B cell (primary cell): ENCODE measurements around the gene SPACA6. TPM values are rescaled to one million over a fixed set of nuclear protein-coding genes. Genes with fewer than 3 reads are reported as not detected.

Experiments used
- ATAC-seq: fragments of 200-7000 bp; cut with Tn5 transposase; one replicate; pipeline ENCODE4 v1.10.0; 2021; ENCODE audit warnings: low read depth, mild to moderate bottlenecking, moderate number of reproducible peaks, moderate library complexity
- CTCF ChIA-PET: fragments of 350-600 bp; sonication (Branson Sonifier 250); formaldehyde crosslinking; loops from one replicate; lab custom pipeline; 2021; ENCODE audit warnings: antibody characterized with exemption, inconsistent platforms; lab: Charles Lee
- POLR2A ChIA-PET: fragments of 350-600 bp; sonication (Branson Sonifier 250); formaldehyde crosslinking; loops from one replicate; lab custom pipeline; 2021; ENCODE audit warnings: antibody characterized with exemption; lab: Charles Lee
- DNase-seq: peaks from one replicate; pipeline ENCODE4 v3.0.0; 2013
- H2AFZ ChIP-seq: 2 replicates; pipeline ENCODE4 v1.6.1; 2012; ENCODE audit warnings: mild to moderate bottlenecking, low read depth, low read length; ENCODE audit not compliant: insufficient read depth, poor library complexity, severe bottlenecking
- H3K27ac ChIP-seq, 2 donors: 1 replicate in 1 of 2; 2 replicates in 1 of 2; pipeline ENCODE4 v1.5.1; 2012 to 2013; ENCODE audit warnings: low read length in 2 of 2, mild to moderate bottlenecking in 2 of 2, moderate library complexity in 1 of 2
- H3K27me3 ChIP-seq, 4 experiments: fragments of 200-600 bp in 1 of 4; sonication (generic) in 1 of 4; replicated peaks in 1 of 4; 1 replicate in 2 of 4; 2 replicates in 2 of 4; pipeline versions ENCODE4 v1.6.1 to v1.7.0; 2013 to 2016; ENCODE audit warnings: low read length in 3 of 4, mild to moderate bottlenecking in 2 of 4, mixed read lengths in 1 of 4, moderate library complexity in 1 of 4; ENCODE audit not compliant: insufficient read depth in 4 of 4, control insufficient read depth in 3 of 4; ENCODE audit errors: control extremely low read depth in 1 of 4
- H3K36me3 ChIP-seq, 2 experiments: replicated peaks in 1 of 2; 1 replicate in 1 of 2; 2 replicates in 1 of 2; pipeline versions ENCODE4 v1.6.1 to v1.7.1; 2013; ENCODE audit warnings: low read length in 1 of 2; ENCODE audit not compliant: insufficient read depth in 2 of 2, control insufficient read depth in 1 of 2; ENCODE audit errors: control extremely low read depth in 1 of 2, extremely low read depth in 1 of 2
- H3K4me1 ChIP-seq, 2 donors: fragments of 200-600 bp in 1 of 2; sonication (generic) in 1 of 2; 1 replicate in 1 of 2; 2 replicates in 1 of 2; pipeline versions ENCODE4 v1.5.1 to v1.6.1; 2013 to 2017; ENCODE audit warnings: low read length in 2 of 2; ENCODE audit not compliant: control insufficient read depth in 2 of 2, insufficient read depth in 2 of 2
- H3K4me2 ChIP-seq: replicated peaks from 2 replicates; pipeline ENCODE3; 2012; ENCODE audit warnings: mild to moderate bottlenecking, low read depth, low read length; ENCODE audit not compliant: poor library complexity, severe bottlenecking
- H3K4me3 ChIP-seq, 5 experiments: fragments of 200-600 bp in 1 of 5; sonication (generic) in 1 of 5; 1 replicate in 3 of 5; 2 replicates in 2 of 5; pipeline versions ENCODE4 v1.5.1 to v1.7.0; 2011 to 2016; ENCODE audit warnings: low read length in 4 of 5, mild to moderate bottlenecking in 4 of 5, low read depth in 2 of 5, control low read depth in 1 of 5, moderate library complexity in 1 of 5; ENCODE audit not compliant: insufficient read depth in 1 of 5; ENCODE audit errors: control extremely low read depth in 1 of 5, extremely low read depth in 1 of 5
- H3K79me2 ChIP-seq: fragments of 200-600 bp; sonication (generic); one replicate; pipeline ENCODE4 v1.6.0; 2016; ENCODE audit warnings: low read length; ENCODE audit not compliant: control insufficient read depth, insufficient read depth
- H3K9ac ChIP-seq: fragments of 200-600 bp; sonication (generic); 2 replicates; pipeline ENCODE4 v1.6.1; 2017; ENCODE audit warnings: mild to moderate bottlenecking, low read length, moderate library complexity
- H3K9me3 ChIP-seq, 3 donors: one replicate each; pipeline versions ENCODE4 v1.6.1 to v1.7.1; 2013; ENCODE audit warnings: low read length in 2 of 3; ENCODE audit not compliant: control insufficient read depth in 2 of 3, insufficient read depth in 1 of 3; ENCODE audit errors: control extremely low read depth in 1 of 3
- H4K20me1 ChIP-seq: 2 replicates; pipeline ENCODE4 v1.6.0; 2012; ENCODE audit warnings: mild to moderate bottlenecking, low read length; ENCODE audit not compliant: insufficient read depth, control insufficient read depth, poor library complexity, severe bottlenecking
- H3K27ac Mint-ChIP-seq: one replicate; pipeline ENCODE4 v1.8.0; 2021; ENCODE audit warnings: mixed read lengths
- H3K27me3 Mint-ChIP-seq: one replicate; pipeline ENCODE4 v1.8.0; 2021; ENCODE audit warnings: mixed read lengths
- H3K4me1 Mint-ChIP-seq: one replicate; pipeline ENCODE4 v1.8.0; 2021; ENCODE audit warnings: mixed read lengths
- H3K4me3 Mint-ChIP-seq: one replicate; pipeline ENCODE4 v1.8.0; 2021; ENCODE audit warnings: mixed read lengths
- H3K9me3 Mint-ChIP-seq: one replicate; pipeline ENCODE4 v1.8.0; 2022; ENCODE audit warnings: mixed read lengths; ENCODE audit not compliant: insufficient read depth
- CTCF ChIP-seq: fragments of 200-600 bp; IDR thresholded peaks from one replicate; pipeline ENCODE4 v1.8.0; 2022; ENCODE audit warnings: antibody characterized with exemption, mild to moderate bottlenecking
- EZH2 ChIP-seq: IDR thresholded peaks from 2 replicates; pipeline ENCODE4 v1.6.1; 2012; ENCODE audit warnings: borderline replicate concordance, low read depth, mild to moderate bottlenecking, moderate library complexity, low read length; ENCODE audit not compliant: insufficient read depth, poor library complexity, severe bottlenecking
- WGBS: methylation state at CpG from one replicate; pipeline ENCODE4 v1.1.5; 2013; ENCODE audit warnings: missing lambda C conversion rate; ENCODE audit not compliant: insufficient coverage; 5-methylcytosine and 5-hydroxymethylcytosine counted together
- intact Hi-C: fragments of 100-400 bp; cut with micrococcal nuclease; formaldehyde crosslinking; loops from one replicate; pipeline ENCODE4 v1.10.0; 2022
- polyA plus RNA-seq: library from polyadenylated mRNA; depleted of rRNA; stranded (reverse); fragments of >200 nt; gene quantifications from 2 replicates; pipeline ENCODE4 v1.2.3, GENCODE V29; 2012
- total RNA-seq, 2 donors: library from RNA; stranded (reverse); fragments of 120-200 nt in 1 of 2; gene quantifications; 1 replicate in 1 of 2; 2 replicates in 1 of 2; pipeline versions ENCODE4 v1.2.3 to v1.2.4, GENCODE V29; 2013 to 2022

SPACA6 gene
- total and polyA plus RNA-seq, 2 donors (not counting 1 experiment from before 2014, with no cell fraction given), result 3.3 to 4.0 TPM

DNA sequence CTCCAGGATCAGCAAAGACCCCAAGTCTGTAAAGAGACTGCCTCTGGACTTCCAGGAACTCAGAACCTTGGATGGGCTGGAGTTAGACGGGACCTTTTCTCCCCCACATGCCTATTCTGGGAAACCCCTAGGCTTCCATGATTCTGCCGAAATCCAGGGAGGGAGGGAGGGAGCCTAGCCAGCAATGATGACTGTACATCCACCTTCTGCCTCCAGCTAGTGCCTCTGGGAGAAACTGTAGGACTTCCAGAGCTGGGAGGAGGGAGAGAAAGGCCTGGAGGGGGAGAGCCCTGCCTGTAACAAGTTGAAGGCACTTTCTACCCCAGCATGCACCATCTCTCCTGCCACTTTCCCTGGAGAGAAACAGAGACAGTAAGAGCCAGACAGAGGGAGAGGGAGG is 36.7 kb downstream of the SPACA6 start:
- Mint-ChIP-seq H3K27ac (no peak overlapping the region), H3K4me3 (no peak overlapping the region), H3K9me3 (peaks cover 10% of the 10 kb centered on the region), H3K27me3 (peaks cover 31% of the 10 kb centered on the region), H3K4me1 (no peaks in the 10 kb centered on the region)
- Histone ChIP-seq H3K36me3 (no peaks in the 10 kb centered on the region), H4K20me1 (no peaks in the 10 kb centered on the region), H3K4me2 (no peak overlapping the region), H3K9me3 (peaks cover 0 to 42% (median 4%) of the 10 kb centered on the region in 3 donors), H2AFZ (no peak overlapping the region), H3K79me2 (no peaks in the 10 kb centered on the region), H3K27ac (no peak overlapping the region), H3K27me3 (peaks cover 0 to 35% (median 7%) of the 10 kb centered on the region in 4 experiments), H3K9ac (no peak overlapping the region), H3K4me3 (no peak overlapping the region), H3K4me1 (no peaks in the 10 kb centered on the region)
- DNase-seq, result no peak
- ATAC-seq, result no peak
- CTCF ChIA-PET, result no interaction called here
- TF ChIP-seq CTCF, result no peak
- TF ChIP-seq EZH2, result no peak
- no CpG with 5 or more reads among the region's 2 CpGs for WGBS
- POLR2A ChIA-PET, result no interaction called here
- intact Hi-C loops, result no loop called here

DNA sequence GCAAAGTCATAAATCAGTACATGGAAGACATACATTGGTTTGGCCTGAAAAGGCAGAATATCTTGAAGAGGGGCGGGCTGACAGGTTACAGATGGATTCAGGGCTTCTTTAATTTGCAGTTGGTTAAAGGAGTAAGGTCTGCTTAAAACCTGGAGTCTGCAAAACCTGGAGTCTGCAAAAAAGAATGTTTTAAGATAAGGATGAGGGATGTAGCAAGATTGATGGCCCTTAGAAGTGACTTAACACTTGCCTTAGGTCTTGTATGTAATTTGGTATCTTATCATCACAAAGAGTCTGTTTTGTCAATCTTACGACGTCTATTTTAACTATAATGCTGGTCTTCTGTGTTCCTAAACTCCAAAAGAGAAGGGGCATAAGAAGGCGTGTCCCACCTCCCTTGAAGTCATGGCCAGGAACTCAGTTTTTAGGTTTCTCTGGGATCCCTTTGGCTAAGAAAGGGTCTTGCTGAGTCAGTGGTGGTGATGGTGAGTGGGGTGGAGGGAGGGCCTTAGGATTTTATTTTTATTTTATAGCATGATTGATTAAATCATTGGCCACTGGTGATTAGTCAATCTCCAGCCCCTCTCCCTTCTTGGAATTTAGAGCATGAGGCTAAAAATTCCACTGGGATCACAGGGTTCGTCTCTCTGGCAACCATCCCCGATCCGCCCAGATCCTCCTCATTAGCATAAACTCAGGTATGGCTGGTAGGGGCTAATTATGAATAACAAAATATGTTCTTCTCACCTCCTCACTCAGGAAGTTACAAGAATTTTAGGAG is 40.8 kb downstream of the SPACA6 start:
- Mint-ChIP-seq H3K27ac (no peak overlapping the region), H3K27me3 (peaks cover 28% of the 10 kb centered on the region), H3K4me3 (no peak overlapping the region), H3K4me1 (no peaks in the 10 kb centered on the region), H3K9me3 (peaks cover 10% of the 10 kb centered on the region)
- Histone ChIP-seq H3K27me3 (peaks cover 0 to 17% (median 5%) of the 10 kb centered on the region in 4 experiments), H3K36me3 (no peaks in the 10 kb centered on the region), H3K79me2 (no peaks in the 10 kb centered on the region), H3K4me3 (no peak overlapping the region), H3K9ac (no peak overlapping the region), H3K4me1 (no peaks in the 10 kb centered on the region), H2AFZ (no peak overlapping the region), H4K20me1 (no peaks in the 10 kb centered on the region), H3K9me3 (peaks cover 0 to 26% (median 4%) of the 10 kb centered on the region in 3 donors), H3K4me2 (no peak overlapping the region), H3K27ac (no peak overlapping the region)
- 90% methylated on average over 4 of the region's 7 CpGs for WGBS
- intact Hi-C loops, result no loop called here
- ChIA-PET POLR2A (no interaction called here), CTCF (no interaction called here)
- TF ChIP-seq CTCF, result no peak
- TF ChIP-seq EZH2, result no peak
- ATAC-seq, result no peak
- no peak for DNase-seq
